Activated T-cell treated with anti-CD3 and anti-CD28 coated beads for 1 hour (primary cell): ENCODE results near the gene HNRNPLL.
"Not testable (repeated sequence)": the region's sequence is repeated elsewhere in the genome, so short reads cannot be mapped to it uniquely, and the experiment has no call there.

Experiments used
- DNase-seq: peaks from one replicate; pipeline ENCODE4 v3.0.0-alpha.2; 2020; ENCODE audit warnings: low read depth

HNRNPLL gene

GRCh38 chr2:38619458-38620164, 16.9 kb upstream of the HNRNPLL start:
- DNase-seq, result no peak

GRCh38 chr2:38617301-38617700, 14.6 kb upstream of the HNRNPLL start:
- DNase-seq, result no peak

GRCh38 chr2:38615237-38615636, 12.5 kb upstream of the HNRNPLL start:
- DNase-seq, result no peak

GRCh38 chr2:38613849-38614213, 11.1 kb upstream of the HNRNPLL start:
- DNase-seq, result no peak

- DNase-seq, result no peak
Measured at GRCh38 chr2:38613126-38613848, 10.6 kb upstream of the HNRNPLL start.

- no peak for DNase-seq
Measured at GRCh38 chr2:38610851-38611801, 8.4 kb upstream of the HNRNPLL start.

- not testable (repeated sequence) for DNase-seq
Measured at GRCh38 chr2:38609246-38609645, 6.5 kb upstream of the HNRNPLL start.

GRCh38 chr2:38608755-38609154, 6.0 kb upstream of the HNRNPLL start:
- no peak for DNase-seq

GRCh38 chr2:38605298-38605830, 2.6 kb upstream of the HNRNPLL start:
- no peak for DNase-seq

GRCh38 chr2:38603402-38604290, 918 bp upstream of the HNRNPLL start:
- DNase-seq, result peak; percentile 76

- DNase-seq, result peak; percentile 20
Measured at GRCh38 chr2:38602136-38602731, 494 bp downstream of the HNRNPLL start.

- DNase-seq, result no peak
Measured at GRCh38 chr2:38601463-38602135, 1.1 kb downstream of the HNRNPLL start.

GRCh38 chr2:38600921-38601455, 1.7 kb downstream of the HNRNPLL start:
- DNase-seq, result no peak

GRCh38 chr2:38600242-38600891, 2.4 kb downstream of the HNRNPLL start:
- no peak for DNase-seq

- DNase-seq, result no peak
Measured at GRCh38 chr2:38599706-38600105, 3.0 kb downstream of the HNRNPLL start.

- no peak for DNase-seq
Measured at GRCh38 chr2:38598991-38599295, 3.8 kb downstream of the HNRNPLL start.

GRCh38 chr2:38598200-38598990, 4.3 kb downstream of the HNRNPLL start:
- no peak for DNase-seq

- no peak for DNase-seq
Measured at GRCh38 chr2:38597115-38597514, 5.6 kb downstream of the HNRNPLL start.

GRCh38 chr2:38596229-38596628, 6.5 kb downstream of the HNRNPLL start:
- no peak for DNase-seq
